Hematopoietic multipotent progenitor cell treated with erythropoietin and hydrocortisone succinate and interleukin-3 and kit ligand, for 6 days (in vitro differentiated cells): ENCODE results near the gene SVIP.

Experiments
- DNase-seq: peaks from one replicate; pipeline ENCODE4 v3.0.0-alpha.2; 2015

Gene SVIP

DNA sequence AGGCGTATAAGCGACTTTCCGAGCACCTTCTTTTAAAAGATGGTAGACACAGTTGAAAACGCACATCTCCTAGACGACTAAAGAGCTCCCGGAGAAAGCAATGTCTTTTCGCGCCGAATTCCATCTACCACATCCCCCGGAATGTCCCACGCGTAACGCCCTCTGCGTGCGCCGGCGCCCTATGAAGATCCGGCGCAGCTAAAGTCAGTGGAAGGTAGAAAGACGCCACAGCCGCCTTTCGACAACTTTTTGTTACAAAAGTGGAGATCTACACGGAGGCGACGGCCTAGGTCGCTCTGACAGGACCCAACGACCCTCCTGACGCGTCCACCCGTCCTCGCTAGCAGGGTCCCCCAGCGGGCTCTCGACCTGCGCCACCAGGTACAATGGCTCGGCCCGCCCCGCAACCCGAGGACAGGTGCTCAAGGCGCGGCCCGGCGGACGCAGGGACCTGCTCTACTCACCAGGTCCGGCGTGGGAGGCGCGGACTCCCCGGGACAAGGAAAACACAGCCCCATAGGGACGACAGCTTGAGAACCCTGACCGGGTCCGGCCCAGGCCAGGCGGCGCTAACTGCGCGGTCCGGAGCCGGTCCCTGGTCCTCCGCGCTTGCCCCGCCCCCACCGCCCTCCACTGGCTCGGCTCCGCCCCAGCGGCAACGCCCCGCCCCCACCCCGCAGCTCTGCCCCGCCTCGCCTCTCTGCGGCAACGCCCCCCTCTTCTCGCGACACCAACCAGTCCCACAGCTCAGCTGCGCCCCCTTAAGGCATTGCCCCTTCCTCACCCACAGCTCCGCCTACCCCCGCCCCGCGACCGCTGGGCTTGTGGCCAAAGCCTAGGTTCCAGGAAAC is at the start of gene SVIP:
Gene SVIP, minus strand, starts transcription at position 571 of the 851 bp plus-strand sequence. Its CDS starts 53 bp downstream, at position 518.
- DNase-seq, result peak; percentile 97

DNA sequence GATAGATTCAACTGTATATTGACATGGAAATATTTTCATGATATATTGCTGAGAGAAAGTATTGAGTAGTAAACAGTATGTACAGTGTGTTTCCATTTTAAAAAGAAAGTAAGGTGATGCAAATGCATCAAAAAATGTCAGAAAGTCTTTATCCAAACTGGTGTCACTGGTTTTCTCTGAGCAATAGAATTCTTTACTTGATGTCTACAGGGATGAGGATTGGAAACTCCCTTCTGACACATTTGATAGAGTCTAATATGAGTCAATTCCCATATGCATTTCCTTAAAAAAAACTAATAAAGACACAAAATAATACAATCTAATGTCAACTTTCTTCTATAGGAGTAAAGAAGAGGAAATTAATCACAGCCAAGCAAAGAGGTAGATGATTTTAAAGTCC is 49.0 kb upstream of the SVIP start:
- DNase-seq, result no peak

GRCh38 chr11:22878039-22878438 is 48.4 kb upstream of the SVIP start:
- no peak for DNase-seq

- DNase-seq, result peak; percentile 97
These were observed 46.4 kb upstream of the SVIP start for GRCh38 chr11:22875869-22876473.

DNA sequence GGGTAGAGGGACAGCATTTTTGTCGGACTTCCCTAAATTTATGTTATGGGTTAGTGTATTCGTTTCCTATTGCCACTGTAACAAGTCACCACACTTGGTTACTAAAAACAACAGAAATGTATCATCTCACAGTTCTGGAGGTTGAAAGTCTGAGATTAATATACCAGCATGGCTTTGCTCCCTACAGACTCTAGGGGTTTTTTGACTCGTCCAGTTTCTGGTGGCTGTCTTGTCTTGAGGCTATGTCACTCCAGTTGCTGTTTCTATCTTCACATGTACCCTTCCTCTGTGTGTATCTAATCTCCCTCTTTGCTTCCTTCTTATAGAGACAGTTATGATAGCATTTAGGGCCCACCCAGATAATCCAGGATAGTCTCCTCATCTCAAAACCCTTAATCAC is 39.7 kb upstream of the SVIP start:
- no peak for DNase-seq

DNA sequence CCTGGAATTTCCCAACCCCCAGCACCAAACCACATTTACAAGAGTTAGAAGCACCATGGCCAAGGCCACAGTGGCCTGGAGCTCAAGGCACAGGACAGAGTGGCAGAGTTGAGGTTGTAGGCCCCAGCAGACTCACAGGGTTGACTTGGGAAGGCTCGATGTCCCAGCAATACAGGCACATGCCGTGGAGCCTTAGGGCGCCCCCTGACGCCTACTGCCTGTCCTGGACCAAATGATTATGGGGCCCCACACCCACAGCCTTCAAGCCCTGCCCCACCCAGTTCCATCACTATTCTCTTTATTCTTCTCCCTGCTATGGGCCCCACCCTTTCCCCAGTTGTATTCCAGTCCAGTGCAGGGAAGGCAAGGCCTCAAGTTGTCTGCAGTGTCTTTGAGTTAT is 30.6 kb upstream of the SVIP start, which contains the start of gene CCDC179:
Gene CCDC179, minus strand, starts transcription at position 234 of the 400 bp plus-strand sequence. Its CDS starts 53 bp downstream, at position 181.
- DNase-seq, result no peak

- peak; percentile 11 for DNase-seq
These were observed 30.2 kb upstream of the SVIP start for GRCh38 chr11:22859756-22860155.

DNA sequence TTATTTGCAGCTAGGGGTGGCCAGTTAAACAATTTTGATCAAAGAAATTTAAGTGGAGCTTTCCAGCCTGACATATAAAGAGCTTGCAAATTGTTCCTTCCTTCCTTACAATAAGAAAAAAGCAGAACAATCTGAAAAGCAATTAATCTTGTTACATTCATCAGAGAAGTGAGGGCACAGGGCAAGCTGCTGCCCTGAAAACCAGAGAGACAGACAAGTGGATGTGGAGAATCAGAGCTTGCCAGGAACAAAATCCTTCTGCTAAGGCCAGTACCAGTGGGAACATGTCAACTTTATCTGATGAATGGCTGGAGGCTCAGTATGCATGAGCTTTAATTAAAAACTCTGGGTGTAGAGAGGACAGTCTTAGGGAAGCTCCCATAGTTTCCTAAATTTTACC is 21.9 kb upstream of the SVIP start:
- no peak for DNase-seq

DNA sequence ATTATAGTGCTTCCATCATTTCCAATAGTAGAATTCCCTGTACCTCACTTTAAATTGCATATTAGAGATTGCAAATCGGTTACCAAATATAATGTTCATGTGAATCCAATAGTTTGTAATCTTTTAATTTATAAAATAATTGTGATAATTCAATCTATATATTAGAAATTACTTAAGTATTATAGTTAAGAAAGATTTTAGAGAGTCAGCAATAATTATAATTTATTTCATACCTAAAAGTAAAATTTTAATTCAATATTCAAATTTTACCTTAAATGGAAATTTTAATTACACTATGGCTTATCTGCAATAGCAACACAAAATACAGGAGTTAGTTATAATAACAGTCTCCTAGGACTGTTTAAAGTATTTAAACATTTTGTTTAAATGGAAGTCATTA is 17.1 kb upstream of the SVIP start:
- DNase-seq, result no peak

DNA sequence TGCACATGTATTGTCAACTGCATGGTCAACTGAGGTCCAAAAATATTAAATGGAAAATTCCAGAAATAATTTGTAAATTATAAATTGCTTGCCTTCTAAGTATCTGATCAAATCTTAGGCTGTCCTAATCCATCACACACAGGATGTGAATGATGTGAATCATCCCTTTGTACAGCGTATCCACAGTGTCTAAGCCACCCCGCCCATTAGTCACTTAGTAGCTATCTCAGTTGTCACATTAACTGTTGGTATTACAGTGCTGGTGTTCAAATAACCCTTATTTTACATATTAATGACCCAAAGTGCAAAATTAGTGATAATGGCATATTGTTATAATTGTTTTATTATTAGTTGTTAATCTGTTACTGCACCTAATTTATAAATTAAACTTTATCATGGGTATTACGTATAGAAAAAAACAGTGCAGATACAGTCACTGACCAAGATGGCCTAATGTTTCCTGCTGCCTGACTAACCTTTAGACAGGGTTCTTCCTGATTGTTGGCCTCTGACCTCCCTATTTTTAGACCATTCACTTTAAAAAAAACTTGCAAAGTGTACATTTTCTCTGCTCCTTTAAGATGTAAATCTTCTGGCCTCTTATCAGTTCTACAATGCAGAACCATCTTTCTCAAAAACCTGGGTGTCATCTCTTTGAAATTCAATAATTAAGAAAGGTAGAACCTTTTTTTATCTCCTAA is 2.9 kb upstream of the SVIP start:
- peak; percentile 80 for DNase-seq

GRCh38 chr11:22830082-22830414 is 447 bp upstream of the SVIP start:
- DNase-seq, result no peak

DNA sequence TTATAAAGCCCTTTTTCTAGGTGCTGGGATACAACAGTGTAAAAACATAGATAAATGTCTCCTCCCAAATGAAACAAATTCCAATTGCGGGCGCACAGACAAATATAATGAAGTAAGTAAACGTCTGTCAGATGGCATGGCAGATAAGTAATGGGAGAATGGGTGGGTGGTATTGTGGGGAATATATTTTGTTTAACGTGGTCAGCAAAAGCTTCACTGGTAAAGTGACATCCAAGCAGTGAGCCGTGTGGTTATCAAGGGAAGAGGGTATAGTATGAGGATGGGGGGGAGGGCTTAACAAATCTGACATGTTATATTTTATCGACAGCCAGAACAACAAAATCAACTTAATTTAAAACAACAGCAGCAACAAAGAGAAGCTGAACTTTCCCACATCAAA is 1.2 kb downstream of the SVIP start:
- peak; percentile 66 for DNase-seq

DNA sequence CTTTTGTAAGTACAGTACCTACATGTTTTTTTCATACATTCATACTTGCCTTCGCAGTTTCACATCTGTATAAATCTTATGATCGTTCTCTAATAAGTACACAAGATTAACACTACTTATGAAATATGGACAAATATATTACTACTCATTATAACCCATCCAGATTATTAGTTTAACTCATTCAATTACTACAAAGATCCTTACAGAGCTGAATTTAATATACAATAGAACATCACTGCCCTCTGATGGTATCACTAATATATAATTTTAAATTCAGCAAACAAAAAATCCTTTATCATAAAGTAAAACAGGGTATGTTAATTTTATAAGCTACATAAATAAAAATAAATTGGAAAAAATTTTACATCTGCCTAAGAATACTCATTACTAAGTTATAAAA is 7.4 kb downstream of the SVIP start:
- DNase-seq, result no peak

DNA sequence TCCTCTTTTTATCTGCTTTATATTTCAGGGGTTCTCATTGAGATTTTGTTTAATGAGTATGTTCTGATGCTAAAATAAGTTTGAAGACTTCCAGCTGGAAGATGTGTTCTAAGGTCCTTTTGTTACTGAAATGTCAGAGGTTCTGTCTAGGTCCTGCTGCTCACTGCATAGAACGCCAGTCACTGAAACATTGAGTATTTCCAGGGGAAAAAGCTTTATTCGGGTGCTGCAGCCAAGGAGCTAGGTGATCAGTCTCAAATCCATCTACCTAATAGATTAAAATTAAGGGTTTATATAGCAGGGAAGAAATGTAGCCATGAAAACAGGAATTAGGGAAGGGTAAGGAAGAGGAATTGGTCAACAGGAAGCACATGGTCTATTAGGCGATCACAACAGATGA is 19.7 kb downstream of the SVIP start:
- no peak for DNase-seq

DNA sequence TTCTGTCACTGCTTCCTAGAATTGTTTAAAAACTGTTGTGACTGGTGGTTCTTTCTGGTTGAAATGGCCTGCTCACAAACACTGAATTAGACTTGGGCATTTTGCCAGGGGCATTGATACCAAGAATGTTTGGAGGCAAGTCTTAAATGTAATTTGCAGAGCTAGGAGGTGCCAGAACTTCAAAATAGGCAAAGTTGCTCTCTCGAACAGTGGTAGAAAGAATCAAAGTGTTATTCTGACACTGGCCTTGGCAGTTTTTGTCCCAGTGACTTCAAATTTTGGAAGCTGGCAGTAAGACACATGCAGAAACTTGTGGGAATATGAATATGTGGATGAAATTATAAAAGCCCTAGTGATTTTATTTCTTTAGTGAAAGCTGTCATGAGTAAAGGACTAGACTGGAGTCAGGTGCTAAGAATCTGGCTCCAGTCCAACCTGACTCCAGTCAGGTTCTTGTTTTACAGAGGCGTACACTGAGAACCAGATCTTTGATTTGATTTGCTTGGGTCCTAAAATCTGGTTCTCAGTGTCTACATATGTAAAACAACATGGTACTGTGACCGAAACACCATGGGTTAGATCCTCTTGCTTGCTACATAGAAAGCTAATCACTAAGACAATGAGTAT is 20.9 kb downstream of the SVIP start:
- DNase-seq, result no peak

- peak; percentile 21 for DNase-seq
These were observed 21.6 kb downstream of the SVIP start for GRCh38 chr11:22807855-22808570.

DNA sequence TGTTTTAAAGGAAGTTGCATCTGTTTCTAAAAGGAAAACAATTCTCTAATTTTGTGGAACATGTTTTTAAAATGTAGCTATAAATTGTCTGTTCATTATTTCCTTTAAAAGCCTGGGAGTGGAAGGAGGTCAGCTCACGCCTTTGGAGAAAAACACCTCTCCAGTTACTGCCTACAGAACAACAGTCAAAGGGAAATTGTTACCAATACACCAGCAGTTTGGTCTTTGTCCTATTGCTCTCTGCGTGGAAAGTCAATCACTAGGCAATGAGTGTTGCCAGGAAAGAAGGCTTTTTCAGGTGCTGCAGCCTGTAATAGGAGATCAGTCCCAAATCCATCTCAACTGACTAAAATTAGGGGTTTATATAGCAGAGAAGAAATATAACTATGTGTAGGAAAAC is 22.2 kb downstream of the SVIP start:
- DNase-seq, result no peak

DNA sequence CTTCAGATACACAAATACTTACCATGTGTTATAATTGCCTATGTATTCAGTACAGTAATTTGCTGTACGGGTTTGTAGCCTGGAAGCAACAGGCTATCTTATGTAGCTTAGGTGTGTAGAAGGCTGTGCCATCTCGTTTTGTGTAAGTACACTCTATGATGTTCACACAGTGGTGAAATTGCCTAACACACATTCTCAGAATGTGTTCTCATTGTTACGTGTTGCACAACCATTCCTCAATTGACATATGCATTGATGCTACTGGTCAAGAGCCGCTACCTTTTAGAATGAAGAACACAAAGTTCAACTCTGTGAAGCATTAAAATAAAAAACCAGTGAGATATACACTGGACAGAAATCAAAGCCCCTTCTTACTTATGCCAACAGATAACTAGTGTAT is 26.7 kb downstream of the SVIP start:
- DNase-seq, result peak; percentile 18

DNA sequence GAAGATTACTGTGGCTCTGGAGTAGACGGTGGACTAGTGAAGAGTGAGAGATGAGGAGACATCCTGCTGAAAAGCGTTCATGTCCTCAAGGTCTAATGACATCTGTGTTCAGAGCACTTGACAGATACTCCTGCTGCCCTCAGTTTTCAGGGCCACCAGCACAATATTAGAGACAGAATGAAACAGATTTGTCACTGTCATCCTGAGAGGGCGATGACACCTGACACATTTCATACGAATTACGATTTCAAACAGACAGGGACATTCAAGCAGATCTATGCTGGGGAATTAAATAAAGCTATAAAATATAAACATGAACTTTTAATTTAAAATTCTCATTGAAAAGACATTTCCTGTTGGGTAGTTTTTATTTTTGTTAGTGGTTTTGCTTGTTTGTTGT is 29.1 kb downstream of the SVIP start:
- DNase-seq, result no peak

DNA sequence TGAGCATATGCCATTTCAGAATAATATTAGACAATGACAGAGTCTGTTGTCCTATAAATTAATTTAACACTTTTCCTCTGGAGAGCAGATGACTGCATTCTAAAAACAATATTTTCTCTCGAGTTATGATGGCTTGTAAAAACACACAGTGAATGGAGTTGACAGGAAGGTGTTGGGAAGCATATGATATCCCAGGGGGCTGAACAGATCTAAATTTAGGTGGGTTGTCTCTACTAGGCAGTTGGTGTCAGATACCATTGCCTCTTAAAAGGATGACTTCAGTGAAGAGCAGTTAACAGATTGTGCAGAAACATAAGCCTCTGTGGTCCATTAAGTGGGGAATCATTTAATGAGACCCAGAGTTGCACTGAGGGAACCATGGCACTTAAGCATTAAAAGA is 30.7 kb downstream of the SVIP start:
- DNase-seq, result no peak

DNA sequence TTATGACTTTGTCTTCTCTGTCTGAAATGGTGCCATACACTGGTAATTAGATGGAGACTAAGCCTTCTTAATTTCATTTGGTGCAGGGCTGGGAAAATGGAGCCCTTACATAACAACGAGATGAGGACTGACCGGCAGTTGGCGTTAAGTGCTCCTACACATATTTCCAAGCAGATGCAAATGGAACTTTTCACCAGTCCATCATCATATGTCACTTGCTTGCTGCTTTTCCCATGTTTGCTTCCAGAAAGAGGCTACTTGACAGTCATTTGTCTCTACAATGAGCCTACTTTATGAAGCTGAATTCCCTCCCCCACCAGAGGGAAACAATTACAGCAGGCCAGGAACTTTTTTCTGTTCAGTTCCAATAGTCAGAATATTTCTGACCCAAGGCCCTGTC is 32.6 kb downstream of the SVIP start:
- no peak for DNase-seq

- DNase-seq, result peak; percentile 11
These were observed 33.7 kb downstream of the SVIP start for GRCh38 chr11:22795914-22796313.

- peak; percentile 21 for DNase-seq
These were observed 37.1 kb downstream of the SVIP start for GRCh38 chr11:22792497-22792896.
